ENCODE data around the gene KCNE1.
"Not testable (repeated sequence)": the region's sequence is repeated elsewhere in the genome, so short reads cannot be mapped to it uniquely, and the experiment has no call there.

Gene KCNE1

DNA sequence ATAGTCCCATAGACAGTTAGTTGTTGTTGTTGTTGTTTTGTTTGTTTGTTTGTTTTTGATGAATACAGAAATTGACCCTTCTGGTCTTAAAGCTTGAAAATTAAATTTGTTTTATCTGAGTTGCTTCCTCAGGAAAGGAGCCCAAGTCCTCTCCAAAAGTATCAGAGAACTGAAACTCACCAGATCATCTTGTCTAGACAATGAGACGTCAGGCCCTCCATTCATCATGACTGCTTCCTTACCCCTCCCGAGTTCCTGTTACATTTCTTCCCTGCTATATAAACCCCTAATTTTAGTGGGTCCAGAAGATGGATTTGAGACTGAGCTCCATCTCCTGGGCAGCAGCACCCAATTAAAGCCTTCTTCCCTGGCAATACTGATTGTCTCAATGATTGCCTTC, 105.3 kb downstream of the KCNE1 start:
- not testable (repeated sequence) for DNase-seq

DNA sequence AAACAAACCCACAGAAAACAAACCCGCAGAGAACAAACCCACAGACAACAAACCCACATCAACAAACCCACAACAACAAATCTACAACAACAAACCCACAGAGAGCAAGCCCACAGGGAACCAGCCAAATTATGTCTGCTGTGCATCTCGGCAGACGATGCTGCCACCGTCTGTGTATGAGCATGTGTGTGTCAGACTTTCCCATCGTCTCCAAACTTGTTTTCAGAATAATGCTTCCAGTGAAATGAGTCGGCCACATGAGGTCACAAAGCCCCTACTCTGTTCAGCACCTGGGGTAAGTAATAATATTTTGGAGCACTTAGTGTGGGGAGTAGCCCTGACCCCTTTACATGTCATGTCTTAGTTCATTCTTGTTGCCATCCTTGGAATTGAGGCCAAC, 105.9 kb downstream of the KCNE1 start:
- DNase-seq, result not testable (repeated sequence)

GRCh38 chr21:34405686-34406085, 106.3 kb downstream of the KCNE1 start:
- DNase-seq, result not testable (repeated sequence)

- not testable (repeated sequence) for DNase-seq
Observed at GRCh38 chr21:34404742-34405141, 107.3 kb downstream of the KCNE1 start.

DNA sequence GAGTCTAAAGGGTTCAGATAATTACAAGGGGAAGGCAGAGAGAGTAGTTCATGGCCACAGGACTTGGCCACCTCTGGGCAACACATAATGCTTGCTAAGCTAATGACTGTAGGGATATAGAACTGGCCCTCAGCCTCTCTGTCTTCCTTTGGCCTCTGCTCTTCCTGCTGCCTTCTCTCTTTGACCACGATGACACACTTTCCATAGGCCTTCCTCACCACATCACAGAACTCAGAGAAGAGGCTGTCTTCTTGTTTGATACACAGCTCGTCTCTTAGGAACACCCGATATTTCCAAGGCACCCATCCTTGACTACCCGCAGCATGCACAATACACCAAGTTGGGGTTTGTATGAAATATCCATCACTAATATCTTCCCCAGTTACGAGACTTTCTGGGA, 111.5 kb downstream of the KCNE1 start:
- not testable (repeated sequence) for DNase-seq
